GM15510 (cell line): ENCODE data around the gene PLCZ1.

Experiments
- POLR2A ChIP-seq: IDR thresholded peaks from 3 replicates; pipeline ENCODE4 v1.6.1; 2011; ENCODE audit warnings: borderline replicate concordance; ENCODE audit not compliant: insufficient read length; ENCODE audit errors: extremely low read depth

PLCZ1 gene

GRCh38 chr12:18719922-18720510 is 17.8 kb downstream of the PLCZ1 start:
- TF ChIP-seq POLR2A: no peak

GRCh38 chr12:18718462-18718861 is 19.4 kb downstream of the PLCZ1 start:
- no peak for TF ChIP-seq POLR2A

- TF ChIP-seq POLR2A: no peak
Measured at GRCh38 chr12:18716236-18716635, 21.6 kb downstream of the PLCZ1 start.

GRCh38 chr12:18706798-18707197 is 31.0 kb downstream of the PLCZ1 start:
- no peak for TF ChIP-seq POLR2A

DNA sequence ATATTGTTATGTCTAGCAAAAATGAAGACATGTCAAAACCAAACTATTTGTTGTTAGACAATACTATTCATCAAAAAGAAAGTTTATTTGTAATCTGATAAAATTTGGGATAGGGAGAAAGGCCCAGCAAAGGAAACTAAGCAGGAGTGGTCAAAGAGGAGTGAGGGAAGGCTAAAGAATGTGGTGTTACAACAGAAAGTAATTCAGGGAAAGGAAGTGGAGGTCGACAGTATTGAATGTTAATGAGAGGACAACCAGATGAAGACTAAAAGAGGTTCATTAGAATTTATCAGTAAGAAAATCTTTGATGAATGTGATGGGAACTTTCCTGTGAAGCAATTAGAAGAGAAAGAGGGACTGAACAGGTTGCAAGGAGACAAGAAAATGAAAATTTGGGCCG is 33.9 kb downstream of the PLCZ1 start:
- TF ChIP-seq POLR2A: no peak

GRCh38 chr12:18703321-18703720 is 34.5 kb downstream of the PLCZ1 start:
- no peak for TF ChIP-seq POLR2A

DNA sequence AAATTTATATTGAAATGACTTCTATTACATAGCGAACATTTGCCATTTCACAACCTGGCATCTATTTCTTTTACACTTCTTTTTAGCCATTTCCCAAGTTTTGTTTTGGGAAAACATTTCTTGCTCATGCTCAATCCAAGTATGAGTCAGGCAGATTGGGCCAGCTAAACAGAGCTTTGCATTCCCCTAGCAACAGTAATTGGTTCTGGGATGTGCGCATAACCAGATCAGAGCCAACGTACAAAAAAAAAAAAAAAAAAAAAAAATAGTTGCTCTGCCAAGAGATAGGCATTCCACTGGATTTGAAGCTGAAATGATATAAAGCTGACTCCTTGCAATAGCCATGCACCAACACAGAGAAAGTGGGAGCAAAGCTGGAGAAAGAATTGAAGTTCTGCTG is 37.5 kb downstream of the PLCZ1 start:
- TF ChIP-seq POLR2A: no peak

- TF ChIP-seq POLR2A: no peak
Measured at GRCh38 chr12:18696971-18697602, 40.7 kb downstream of the PLCZ1 start.

- TF ChIP-seq POLR2A: no peak
Measured at GRCh38 chr12:18690653-18691052, 47.2 kb downstream of the PLCZ1 start.

DNA sequence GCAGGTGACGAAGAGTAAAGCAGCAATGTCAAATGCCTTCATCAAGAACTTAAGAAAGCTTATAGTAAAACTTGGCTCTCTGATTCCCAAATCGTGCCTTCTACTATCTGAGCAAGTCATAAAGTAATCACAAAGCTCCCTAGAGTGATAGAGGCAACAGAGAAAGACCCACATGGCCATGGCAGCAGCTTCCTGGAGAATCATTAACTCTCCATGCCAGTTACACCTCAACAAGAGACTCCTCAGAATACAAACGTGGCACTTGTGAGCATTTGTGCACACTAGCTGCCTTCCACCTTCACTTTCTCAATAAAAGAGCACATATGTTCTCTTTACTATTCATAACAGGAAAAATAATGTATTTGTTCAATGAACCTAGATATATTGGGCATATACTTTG is 48.0 kb downstream of the PLCZ1 start:
- no peak for TF ChIP-seq POLR2A

GRCh38 chr12:18684430-18684829 is 53.4 kb downstream of the PLCZ1 start:
- no peak for TF ChIP-seq POLR2A

DNA sequence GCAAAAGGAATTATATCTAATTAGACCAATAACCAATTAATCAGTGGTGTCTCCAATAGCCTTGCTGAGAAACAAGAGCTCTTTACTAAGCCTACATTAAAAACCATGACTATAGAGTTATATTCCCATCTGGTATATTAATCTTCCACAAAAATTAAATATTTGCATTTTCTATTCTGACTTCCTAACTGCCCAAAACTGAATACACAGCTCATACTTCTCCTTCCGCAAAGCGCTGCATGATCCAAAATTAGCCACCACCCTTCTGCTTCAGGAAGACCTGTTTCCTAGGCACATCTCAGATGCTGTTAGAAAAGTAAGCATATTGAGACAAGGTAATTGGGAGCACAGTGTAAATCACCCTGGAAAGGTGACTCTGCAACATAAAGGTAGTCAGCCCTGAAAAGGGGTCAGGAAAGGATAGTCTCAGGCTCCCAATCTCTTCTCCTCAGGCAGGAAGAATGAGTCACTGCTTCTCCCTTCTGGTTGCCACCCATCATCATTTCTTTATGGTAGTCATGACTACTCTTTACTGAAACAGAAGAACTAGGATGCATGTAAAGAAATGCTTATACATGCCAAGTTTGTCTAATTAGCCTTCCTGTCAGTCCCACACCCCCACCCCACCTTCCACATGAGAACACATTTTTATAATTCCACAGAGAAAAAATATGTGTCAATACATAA is 54.3 kb downstream of the PLCZ1 start:
- TF ChIP-seq POLR2A: no peak

- TF ChIP-seq POLR2A: no peak
Measured at GRCh38 chr12:18681818-18682217, 56.0 kb downstream of the PLCZ1 start.

- TF ChIP-seq POLR2A: no peak
Measured at GRCh38 chr12:18676996-18677588, 60.7 kb downstream of the PLCZ1 start.

DNA sequence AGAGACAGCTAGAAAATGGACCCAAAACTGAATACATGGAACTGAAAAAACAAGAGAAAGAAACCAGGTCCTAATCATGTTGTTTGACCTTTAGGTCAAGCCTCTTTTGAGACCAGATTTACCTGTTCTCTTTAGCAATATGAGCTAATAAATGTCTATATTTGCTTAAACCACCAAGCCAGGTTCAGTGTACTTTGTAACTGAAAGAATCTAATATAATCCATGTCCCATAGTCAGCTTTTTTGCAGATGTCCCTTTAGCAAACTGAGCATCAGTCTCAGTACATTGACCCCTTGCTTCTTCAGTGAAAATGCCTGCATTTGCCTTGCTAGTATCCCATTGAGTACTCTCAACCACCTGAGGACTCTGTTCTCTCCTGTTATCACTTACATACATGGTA is 61.7 kb downstream of the PLCZ1 start:
- no peak for TF ChIP-seq POLR2A

GRCh38 chr12:18658829-18659228 is 79.0 kb downstream of the PLCZ1 start:
- no peak for TF ChIP-seq POLR2A
